KOPT-K1 (cell line): ENCODE results near the gene PEX14.

Experiments
- H3K27ac ChIP-seq: fragments of 200-600 bp; sonication (generic); 2 replicates; pipeline ENCODE4 v1.5.1; 2016; ENCODE audit warnings: antibody characterized with exemption, mild to moderate bottlenecking, low read depth, low read length; ENCODE audit not compliant: poor library complexity, severe bottlenecking
- H3K36me3 ChIP-seq: fragments of 200-600 bp; sonication (generic); 2 replicates; pipeline ENCODE4 v1.5.1; 2017; ENCODE audit warnings: antibody characterized with exemption, mild to moderate bottlenecking, low read length, moderate library complexity; ENCODE audit not compliant: insufficient read depth
- H3K9me3 ChIP-seq: fragments of 200-600 bp; sonication (generic); 2 replicates; pipeline ENCODE4 v1.5.1; 2017; ENCODE audit warnings: antibody characterized with exemption, low read length, mild to moderate bottlenecking; ENCODE audit not compliant: insufficient read depth, poor library complexity, severe bottlenecking

The PEX14 gene

GRCh38 chr1:10624256-10625050, 149.7 kb downstream of the PEX14 start:
- H3K36me3 ChIP-seq = peaks cover 1% of the 10 kb centered on the region; the same call in 1 of the 2 replicates
- no peak overlapping the region for H3K27ac ChIP-seq
- no peaks in the 10 kb centered on the region for H3K9me3 ChIP-seq

GRCh38 chr1:10625076-10625475, 150.3 kb downstream of the PEX14 start:
- Histone ChIP-seq H3K9me3 (no peaks in the 10 kb centered on the region), H3K36me3 (peaks cover 4% of the 10 kb centered on the region; the same call in 1 of the 2 replicates), H3K27ac (no peak overlapping the region)

- Histone ChIP-seq H3K9me3 (no peaks in the 10 kb centered on the region), H3K27ac (no peak overlapping the region), H3K36me3 (peaks cover 4% of the 10 kb centered on the region; the same call in 1 of the 2 replicates)
Measured at GRCh38 chr1:10625554-10625953, 150.8 kb downstream of the PEX14 start.

- Histone ChIP-seq H3K9me3 (no peaks in the 10 kb centered on the region), H3K36me3 (peaks cover 4% of the 10 kb centered on the region; the same call in 1 of the 2 replicates), H3K27ac (no peak overlapping the region)
Measured at GRCh38 chr1:10626131-10626731, 151.5 kb downstream of the PEX14 start.

- no peaks in the 10 kb centered on the region for H3K9me3 ChIP-seq
- H3K27ac ChIP-seq = no peak overlapping the region
- peaks cover 4% of the 10 kb centered on the region; the same call in 1 of the 2 replicates for H3K36me3 ChIP-seq
Measured at GRCh38 chr1:10626791-10627410, 152.2 kb downstream of the PEX14 start.

- peaks cover 4% of the 10 kb centered on the region; the same call in 1 of the 2 replicates for H3K36me3 ChIP-seq
- H3K9me3 ChIP-seq = no peaks in the 10 kb centered on the region
- H3K27ac ChIP-seq = no peak overlapping the region
Measured at GRCh38 chr1:10628685-10629084, 153.9 kb downstream of the PEX14 start.

GRCh38 chr1:10629091-10629815, 154.5 kb downstream of the PEX14 start:
- no peak overlapping the region for H3K27ac ChIP-seq
- no peaks in the 10 kb centered on the region for H3K9me3 ChIP-seq
- H3K36me3 ChIP-seq = peaks cover 4% of the 10 kb centered on the region; the same call in 1 of the 2 replicates

GRCh38 chr1:10629816-10630571, 155.2 kb downstream of the PEX14 start:
- Histone ChIP-seq H3K9me3 (no peaks in the 10 kb centered on the region), H3K36me3 (peaks cover 4% of the 10 kb centered on the region; the same call in 1 of the 2 replicates), H3K27ac (no peak overlapping the region)

GRCh38 chr1:10630661-10631120, 155.9 kb downstream of the PEX14 start:
- Histone ChIP-seq H3K9me3 (no peaks in the 10 kb centered on the region), H3K27ac (no peak overlapping the region), H3K36me3 (peaks cover 4% of the 10 kb centered on the region; the same call in 1 of the 2 replicates)

GRCh38 chr1:10631121-10631810, 156.5 kb downstream of the PEX14 start:
- Histone ChIP-seq H3K9me3 (no peaks in the 10 kb centered on the region), H3K27ac (no peak overlapping the region), H3K36me3 (peaks cover 4% of the 10 kb centered on the region; the same call in 1 of the 2 replicates)

GRCh38 chr1:10631811-10632593, 157.3 kb downstream of the PEX14 start:
- H3K36me3 ChIP-seq = peaks cover 4% of the 10 kb centered on the region; the same call in 1 of the 2 replicates
- H3K27ac ChIP-seq = no peak overlapping the region

GRCh38 chr1:10632691-10633090, 157.9 kb downstream of the PEX14 start:
- peaks cover 4% of the 10 kb centered on the region; the same call in 1 of the 2 replicates for H3K36me3 ChIP-seq
- no peak overlapping the region for H3K27ac ChIP-seq
- no peaks in the 10 kb centered on the region for H3K9me3 ChIP-seq

More at GRCh38 chr1:10631811-10632593, 157.3 kb downstream of the PEX14 start:
- H3K9me3 ChIP-seq = no peaks in the 10 kb centered on the region

GRCh38 chr1:10633416-10633815, 158.7 kb downstream of the PEX14 start:
- H3K27ac ChIP-seq = no peak overlapping the region
- peaks cover 4% of the 10 kb centered on the region; the same call in 1 of the 2 replicates for H3K36me3 ChIP-seq
- H3K9me3 ChIP-seq = no peaks in the 10 kb centered on the region
